MM.1S (cell line): ENCODE measurements around the gene BMPR1A.

Experiments
- EZH2 ChIP-seq: fragments of 300-600 bp; sonication (generic); optimal IDR thresholded peaks from 2 replicates; pipeline ENCODE3; 2017; ENCODE audit warnings: low read depth, mild to moderate bottlenecking, antibody characterized with exemption, low read length, mixed read lengths
- TF ChIP-seq, protein P1 (sequence below): fragments of 300-600 bp; sonication (generic); IDR thresholded peaks from 2 replicates; pipeline ENCODE4 v1.5.1; 2016; ENCODE audit warnings: antibody characterized with exemption, low read length, mixed read lengths

DNA sequence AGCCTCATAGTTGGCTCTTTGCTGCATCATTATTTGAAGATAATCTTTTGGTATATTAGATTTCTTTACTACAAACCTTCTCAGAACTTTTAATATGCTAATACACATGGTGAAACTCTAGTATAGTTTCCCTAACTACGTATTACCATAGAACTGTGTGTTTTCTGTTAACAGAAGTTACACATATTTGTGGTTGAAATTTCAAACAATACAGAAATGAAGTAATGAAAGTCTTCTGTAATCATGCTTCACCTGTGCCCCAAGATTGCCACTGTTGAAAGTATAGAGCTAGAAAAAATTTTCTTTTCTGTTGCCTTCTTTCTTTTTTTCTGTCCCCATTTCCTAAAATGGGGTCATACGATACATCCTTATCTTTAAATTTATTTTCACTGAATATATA, 9.1 kb downstream of the BMPR1A start:
- TF ChIP-seq, protein P1, sequence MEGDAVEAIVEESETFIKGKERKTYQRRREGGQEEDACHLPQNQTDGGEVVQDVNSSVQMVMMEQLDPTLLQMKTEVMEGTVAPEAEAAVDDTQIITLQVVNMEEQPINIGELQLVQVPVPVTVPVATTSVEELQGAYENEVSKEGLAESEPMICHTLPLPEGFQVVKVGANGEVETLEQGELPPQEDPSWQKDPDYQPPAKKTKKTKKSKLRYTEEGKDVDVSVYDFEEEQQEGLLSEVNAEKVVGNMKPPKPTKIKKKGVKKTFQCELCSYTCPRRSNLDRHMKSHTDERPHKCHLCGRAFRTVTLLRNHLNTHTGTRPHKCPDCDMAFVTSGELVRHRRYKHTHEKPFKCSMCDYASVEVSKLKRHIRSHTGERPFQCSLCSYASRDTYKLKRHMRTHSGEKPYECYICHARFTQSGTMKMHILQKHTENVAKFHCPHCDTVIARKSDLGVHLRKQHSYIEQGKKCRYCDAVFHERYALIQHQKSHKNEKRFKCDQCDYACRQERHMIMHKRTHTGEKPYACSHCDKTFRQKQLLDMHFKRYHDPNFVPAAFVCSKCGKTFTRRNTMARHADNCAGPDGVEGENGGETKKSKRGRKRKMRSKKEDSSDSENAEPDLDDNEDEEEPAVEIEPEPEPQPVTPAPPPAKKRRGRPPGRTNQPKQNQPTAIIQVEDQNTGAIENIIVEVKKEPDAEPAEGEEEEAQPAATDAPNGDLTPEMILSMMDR: no peak
- no peak for TF ChIP-seq EZH2
